Motor neuron (in vitro differentiated cells): Measurements from ENCODE around the gene SLC7A6. TPM values are rescaled to one million over a fixed set of nuclear protein-coding genes. Genes with fewer than 3 reads are reported as not detected.

Source experiments
- ATAC-seq, 8 experiments: fragments of 200-7000 bp; cut with Tn5 transposase; replicated peaks in 6 of 8; 2 replicates each; pipeline ENCODE4 v1.8.0; 2021; ENCODE audit warnings: mild to moderate bottlenecking in 8 of 8, moderate library complexity in 8 of 8
- H3K27ac ChIP-seq, 2 donors: fragments of 250-450 bp; sonication (Bioruptor Pico); 2 replicates each; pipeline ENCODE4 v1.9.0; 2021; ENCODE audit warnings: antibody characterized with exemption in 2 of 2, mild to moderate bottlenecking in 2 of 2, moderate library complexity in 1 of 2
- H3K4me1 ChIP-seq, 2 donors: fragments of 250-450 bp; sonication (Bioruptor Pico); replicated peaks in 1 of 2; 2 replicates each; pipeline ENCODE4 v1.6.1; 2021; ENCODE audit warnings: antibody characterized with exemption in 2 of 2, mild to moderate bottlenecking in 2 of 2, moderate library complexity in 1 of 2
- H3K4me3 ChIP-seq, 5 donors: fragments of 250-450 bp; sonication (Bioruptor Pico); 2 replicates each; pipeline ENCODE4 v1.9.0; 2021; ENCODE audit warnings: antibody characterized with exemption in 5 of 5, mild to moderate bottlenecking in 5 of 5, moderate library complexity in 4 of 5
- WGBS, 10 experiments: fragments of 450-650 bp; shearing (Covaris generic); methylation state at CpG; one replicate each; pipeline ENCODE4 v1.0.0; 2022; 5-methylcytosine and 5-hydroxymethylcytosine counted together
- in situ Hi-C, 9 experiments: fragments of 400-800 bp; cut with MboI; loops; one replicate each; pipeline ENCODE4 v1.15.0; 2021; ENCODE audit warnings: low sequenced_read_pairs in 9 of 9, low pct_unique_long_range_greater_than_20kb in 2 of 9; ENCODE audit not compliant: unreplicated experiment in 9 of 9
- total RNA-seq, 8 experiments: library from RNA; unstranded; fragments of 300-600 nt; gene quantifications; 2 replicates each; pipeline versions ENCODE4 v1.2.3 to v1.2.4, GENCODE V29; 2022

SLC7A6 gene
- total RNA-seq, 8 experiments from 2014 or later = 7.5 to 36.4 (median 13.5) TPM

GRCh38 chr16:68229431-68230175 lies 34.7 kb upstream of the SLC7A6 start:
- H3K27ac ChIP-seq = no peak overlapping the region
- no peak overlapping the region for H3K4me3 ChIP-seq
- in situ Hi-C loops = loop anchor here in 1 of 9 experiments (10.0 kb wide), 2 partner anchors 135 to 235 kb away; partner anchors contain the start of gene DPEP2
- ATAC-seq = peak in 5 of 8 experiments; percentile 10 to 64 (median 44)
- WGBS, 10 experiments = 0 to 75% (median 29%) methylated on average over 1 to 4 of the region's 4 CpGs; no CpG with 5 or more reads in 3 of the 10 experiments
- peaks cover 0 to 7% of the 10 kb centered on the region in 2 donors for H3K4me1 ChIP-seq

- 100% methylated on average over 1 to 2 of the region's 9 CpGs; no CpG with 5 or more reads in 8 of the 10 experiments for WGBS, 10 experiments
- in situ Hi-C loops = no loop called here
- Histone ChIP-seq H3K4me3 (no peak overlapping the region), H3K27ac (no peak overlapping the region), H3K4me1 (peaks cover 0 to 7% of the 10 kb centered on the region in 2 donors)
- ATAC-seq = no peak
These were observed 34.2 kb upstream of the SLC7A6 start for GRCh38 chr16:68230176-68230571.

- Histone ChIP-seq H3K4me1 (peaks cover 0 to 7% of the 10 kb centered on the region in 2 donors), H3K4me3 (no peak overlapping the region), H3K27ac (no peak overlapping the region)
- ATAC-seq = no peak
- in situ Hi-C loops = no loop called here
- WGBS, 10 experiments = 80 to 100% (median 90%) methylated on average over 1 to 2 of the region's 12 CpGs; no CpG with 5 or more reads in 5 of the 10 experiments
These were observed 33.4 kb upstream of the SLC7A6 start for GRCh38 chr16:68230956-68231355.

GRCh38 chr16:68231384-68232136 lies 32.8 kb upstream of the SLC7A6 start:
- Histone ChIP-seq H3K27ac (no peak overlapping the region), H3K4me1 (peaks cover 0 to 10% of the 10 kb centered on the region in 2 donors), H3K4me3 (no peak overlapping the region)
- WGBS, 10 experiments = 60 to 100% (median 93%) methylated on average over 1 to 15 of the region's 26 CpGs; no CpG with 5 or more reads in 3 of the 10 experiments
- ATAC-seq = no peak
- in situ Hi-C loops = no loop called here

GRCh38 chr16:68232335-68232734 lies 32.0 kb upstream of the SLC7A6 start:
- H3K27ac ChIP-seq = no peak overlapping the region
- WGBS, 10 experiments = 79 to 91% (median 87%) methylated on average over 5 to 6 of the region's 16 CpGs; no CpG with 5 or more reads in 6 of the 10 experiments
- peaks cover 0 to 16% of the 10 kb centered on the region in 2 donors for H3K4me1 ChIP-seq
- no peak overlapping the region for H3K4me3 ChIP-seq
- in situ Hi-C loops = no loop called here
- no peak for ATAC-seq

- WGBS, 10 experiments = 67 to 100% (median 89%) methylated on average over 2 to 4 of the region's 5 CpGs; no CpG with 5 or more reads in 4 of the 10 experiments
- in situ Hi-C loops = no loop called here
- Histone ChIP-seq H3K4me1 (peaks cover 0 to 21% of the 10 kb centered on the region in 2 donors), H3K27ac (no peak overlapping the region), H3K4me3 (no peak overlapping the region)
- no peak for ATAC-seq
These were observed 31.1 kb upstream of the SLC7A6 start for GRCh38 chr16:68233085-68233834.

- Histone ChIP-seq H3K4me3 (no peak overlapping the region), H3K4me1 (peaks cover 0 to 21% of the 10 kb centered on the region in 2 donors), H3K27ac (no peak overlapping the region)
- peak in 1 of 8 experiments; percentile 16 for ATAC-seq
- WGBS, 10 experiments = 50 to 100% (median 100%) methylated on average over 1 to 2 of the region's 8 CpGs; no CpG with 5 or more reads in 2 of the 10 experiments
- in situ Hi-C loops = no loop called here
These were observed 30.5 kb upstream of the SLC7A6 start for GRCh38 chr16:68233835-68234187.

- ATAC-seq = no peak
- in situ Hi-C loops = no loop called here
- H3K4me1 ChIP-seq = peaks cover 0 to 21% of the 10 kb centered on the region in 2 donors
- H3K4me3 ChIP-seq = no peak overlapping the region
- 60 to 81% (median 67%) methylated on average over 1 to 5 of the region's 13 CpGs; no CpG with 5 or more reads in 3 of the 10 experiments for WGBS, 10 experiments
- no peak overlapping the region for H3K27ac ChIP-seq
These were observed 29.9 kb upstream of the SLC7A6 start for GRCh38 chr16:68234188-68235107.

GRCh38 chr16:68235108-68235886 lies 29.0 kb upstream of the SLC7A6 start:
- 27 to 100% (median 40%) methylated on average over 1 to 11 of the region's 73 CpGs; no CpG with 5 or more reads in 5 of the 10 experiments for WGBS, 10 experiments
- Histone ChIP-seq H3K27ac (no peak overlapping the region), H3K4me1 (peaks cover 0 to 21% of the 10 kb centered on the region in 2 donors), H3K4me3 (no peak overlapping the region)
- in situ Hi-C loops = no loop called here
- ATAC-seq = no peak

GRCh38 chr16:68235887-68236136 lies 28.5 kb upstream of the SLC7A6 start, which contains the start of gene ESRP2:
Gene ESRP2 (minus strand): TSS chr16:68236127. CDS start chr16:68236045, 82 bp downstream.
- 0 to 2% methylated on average over 4 to 11 of the region's 36 CpGs; no CpG with 5 or more reads in 8 of the 10 experiments for WGBS, 10 experiments
- in situ Hi-C loops = no loop called here
- H3K27ac ChIP-seq = peak within 1 kb of the TSS in 1 of 2 donors; percentile 49

GRCh38 chr16:68236137-68236825 lies 28.0 kb upstream of the SLC7A6 start:
- peaks cover 0 to 21% of the 10 kb centered on the region in 2 donors for H3K4me1 ChIP-seq
- no peak overlapping the region for H3K27ac ChIP-seq
- WGBS, 10 experiments = 0 to 90% (median 50%) methylated on average over 1 to 6 of the region's 45 CpGs; no CpG with 5 or more reads in 7 of the 10 experiments
- in situ Hi-C loops = no loop called here
- no peak for ATAC-seq
- H3K4me3 ChIP-seq = peak overlapping the region in 2 of 5 donors; percentile 39 to 41

More at GRCh38 chr16:68235887-68236136, 28.5 kb upstream of the SLC7A6 start, which contains the start of gene ESRP2:
- no peak for ATAC-seq
- Histone ChIP-seq H3K4me1 (peaks cover 0 to 21% of the 10 kb centered on the region in 2 donors), H3K4me3 (peak within 1 kb of the TSS; percentile 32 to 41 (median 37))
